Fibroblast of lung (primary cell): ENCODE data around the gene LDLRAD4. TPM values are rescaled to one million over a fixed set of nuclear protein-coding genes. Genes with fewer than 3 reads are reported as not detected.

ENCODE experiments used
- DNase-seq, 2 donors: peaks; one replicate each; pipeline versions ENCODE4 v3.0.0 to v3.0.0-alpha.2; 2010; ENCODE audit warnings: low read depth in 2 of 2
- H2AFZ ChIP-seq: 2 replicates; pipeline ENCODE4 v1.5.1; 2012; ENCODE audit warnings: low read length, control low read depth, inconsistent platforms
- H3K27ac ChIP-seq: 2 replicates; pipeline ENCODE4 v1.5.1; 2011; ENCODE audit warnings: low read length, control low read depth; ENCODE audit not compliant: insufficient read depth
- H3K27me3 ChIP-seq: 2 replicates; pipeline ENCODE4 v1.5.1; 2011; ENCODE audit warnings: mild to moderate bottlenecking, low read length; ENCODE audit not compliant: control insufficient read depth, insufficient read depth
- H3K36me3 ChIP-seq: 2 replicates; pipeline ENCODE4 v1.5.1; 2011; ENCODE audit warnings: low read length; ENCODE audit not compliant: control insufficient read depth, insufficient read depth
- H3K4me1 ChIP-seq: 2 replicates; pipeline ENCODE4 v1.5.1; 2011; ENCODE audit warnings: low read length; ENCODE audit not compliant: control insufficient read depth, insufficient read depth; ENCODE audit errors: extremely low read depth
- H3K4me2 ChIP-seq: 2 replicates; pipeline ENCODE4 v1.5.1; 2011; ENCODE audit warnings: low read length, control low read depth; ENCODE audit not compliant: insufficient read depth; ENCODE audit errors: extremely low read depth
- H3K4me3 ChIP-seq, 4 experiments: fragments of 200-600 bp in 1 of 4; sonication (generic) in 1 of 4; replicated peaks in 1 of 4; 2 replicates each; pipeline ENCODE4 v1.5.1; 2011 to 2016; ENCODE audit warnings: low read length in 4 of 4, low read depth in 3 of 4, mild to moderate bottlenecking in 3 of 4, control low read depth in 2 of 4, inconsistent platforms in 1 of 4, mixed read lengths in 1 of 4; ENCODE audit not compliant: insufficient read depth in 1 of 4; ENCODE audit errors: control extremely low read depth in 1 of 4
- H3K79me2 ChIP-seq: 2 replicates; pipeline ENCODE4 v1.5.1; 2012; ENCODE audit warnings: mild to moderate bottlenecking, low read length, inconsistent platforms; ENCODE audit not compliant: control insufficient read depth, insufficient read depth
- H3K9ac ChIP-seq: 2 replicates; pipeline ENCODE4 v1.5.1; 2011; ENCODE audit warnings: mild to moderate bottlenecking, low read length, control low read depth; ENCODE audit not compliant: insufficient read depth
- H3K9me3 ChIP-seq: 2 replicates; pipeline ENCODE4 v1.5.1; 2012; ENCODE audit warnings: low read depth, low read length; ENCODE audit not compliant: control insufficient read depth, insufficient read depth
- H4K20me1 ChIP-seq: 2 replicates; pipeline ENCODE4 v1.5.1; 2011; ENCODE audit warnings: low read length; ENCODE audit not compliant: control insufficient read depth, insufficient read depth; ENCODE audit errors: extremely low read depth
- EZH2 ChIP-seq: IDR thresholded peaks from 2 replicates; pipeline ENCODE4 v1.5.1; 2012; ENCODE audit warnings: low read length, control low read depth, mild to moderate bottlenecking; ENCODE audit errors: missing control alignments
- polyA plus RNA-seq, 2 donors: library from polyadenylated mRNA; depleted of rRNA in 1 of 2; stranded (reverse) in 1 of 2; unstranded in 1 of 2; fragments of >200 nt; gene quantifications; 2 replicates each; pipeline ENCODE4 v1.2.1, GENCODE V29; 2011 to 2012; ENCODE audit warnings: missing spikeins in 1 of 2
- total RNA-seq: library from RNA; depleted of rRNA; stranded (reverse); fragments of >200 nt; gene quantifications from 2 replicates; pipeline ENCODE4 v1.2.1, GENCODE V29; 2014
- TF ChIP-seq, protein P1 (sequence below), 2 donors: IDR thresholded peaks in 1 of 2; conservative IDR thresholded peaks in 1 of 2; 1 replicate in 1 of 2; 2 replicates in 1 of 2; pipeline ENCODE4 v1.5.1; 2011 to 2012; ENCODE audit warnings: low read length in 2 of 2, control low read depth in 1 of 2, inconsistent platforms in 1 of 2, low read depth in 1 of 2, mild to moderate bottlenecking in 1 of 2

Gene LDLRAD4
- total and polyA plus RNA-seq, 2 donors (not counting 1 experiment from before 2014, with no cell fraction given): not detected

GRCh38 chr18:13621446-13621849 is 402.9 kb downstream of the LDLRAD4 start:
- H3K9me3 ChIP-seq: no peaks in the 10 kb centered on the region
- no peak for DNase-seq
- no peaks in the 10 kb centered on the region for H3K79me2 ChIP-seq
- no peaks in the 10 kb centered on the region for H4K20me1 ChIP-seq
- H3K27me3 ChIP-seq: no peaks in the 10 kb centered on the region
- no peak overlapping the region for H2AFZ ChIP-seq
- no peak overlapping the region for H3K4me3 ChIP-seq
- no peaks in the 10 kb centered on the region for H3K4me1 ChIP-seq
- H3K27ac ChIP-seq: no peak overlapping the region
- no peak overlapping the region for H3K9ac ChIP-seq
- H3K36me3 ChIP-seq: no peaks in the 10 kb centered on the region
- TF ChIP-seq EZH2: no peak
- TF ChIP-seq, protein P1, sequence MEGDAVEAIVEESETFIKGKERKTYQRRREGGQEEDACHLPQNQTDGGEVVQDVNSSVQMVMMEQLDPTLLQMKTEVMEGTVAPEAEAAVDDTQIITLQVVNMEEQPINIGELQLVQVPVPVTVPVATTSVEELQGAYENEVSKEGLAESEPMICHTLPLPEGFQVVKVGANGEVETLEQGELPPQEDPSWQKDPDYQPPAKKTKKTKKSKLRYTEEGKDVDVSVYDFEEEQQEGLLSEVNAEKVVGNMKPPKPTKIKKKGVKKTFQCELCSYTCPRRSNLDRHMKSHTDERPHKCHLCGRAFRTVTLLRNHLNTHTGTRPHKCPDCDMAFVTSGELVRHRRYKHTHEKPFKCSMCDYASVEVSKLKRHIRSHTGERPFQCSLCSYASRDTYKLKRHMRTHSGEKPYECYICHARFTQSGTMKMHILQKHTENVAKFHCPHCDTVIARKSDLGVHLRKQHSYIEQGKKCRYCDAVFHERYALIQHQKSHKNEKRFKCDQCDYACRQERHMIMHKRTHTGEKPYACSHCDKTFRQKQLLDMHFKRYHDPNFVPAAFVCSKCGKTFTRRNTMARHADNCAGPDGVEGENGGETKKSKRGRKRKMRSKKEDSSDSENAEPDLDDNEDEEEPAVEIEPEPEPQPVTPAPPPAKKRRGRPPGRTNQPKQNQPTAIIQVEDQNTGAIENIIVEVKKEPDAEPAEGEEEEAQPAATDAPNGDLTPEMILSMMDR (conservative IDR thresholded peaks at IDR 0.05 in 1 of 2, IDR thresholded peaks at IDR 0.05 in 1 of 2; ENCODE audit: low read depth in 1 of 2, low read length in 2 of 2): no peak
- H3K4me2 ChIP-seq: no peak overlapping the region

GRCh38 chr18:13621886-13622619 is 403.5 kb downstream of the LDLRAD4 start:
- Histone ChIP-seq H3K27ac (no peak overlapping the region), H3K9me3 (no peaks in the 10 kb centered on the region), H3K9ac (no peak overlapping the region), H3K4me3 (no peak overlapping the region), H3K4me2 (no peak overlapping the region), H2AFZ (no peak overlapping the region), H3K4me1 (no peaks in the 10 kb centered on the region), H3K79me2 (no peaks in the 10 kb centered on the region), H4K20me1 (no peaks in the 10 kb centered on the region), H3K27me3 (no peaks in the 10 kb centered on the region), H3K36me3 (no peaks in the 10 kb centered on the region)
- DNase-seq: no peak
- no peak for TF ChIP-seq EZH2
- TF ChIP-seq, protein P1 (conservative IDR thresholded peaks at IDR 0.05 in 1 of 2, IDR thresholded peaks at IDR 0.05 in 1 of 2; ENCODE audit: low read depth in 1 of 2, low read length in 2 of 2): no peak

DNA sequence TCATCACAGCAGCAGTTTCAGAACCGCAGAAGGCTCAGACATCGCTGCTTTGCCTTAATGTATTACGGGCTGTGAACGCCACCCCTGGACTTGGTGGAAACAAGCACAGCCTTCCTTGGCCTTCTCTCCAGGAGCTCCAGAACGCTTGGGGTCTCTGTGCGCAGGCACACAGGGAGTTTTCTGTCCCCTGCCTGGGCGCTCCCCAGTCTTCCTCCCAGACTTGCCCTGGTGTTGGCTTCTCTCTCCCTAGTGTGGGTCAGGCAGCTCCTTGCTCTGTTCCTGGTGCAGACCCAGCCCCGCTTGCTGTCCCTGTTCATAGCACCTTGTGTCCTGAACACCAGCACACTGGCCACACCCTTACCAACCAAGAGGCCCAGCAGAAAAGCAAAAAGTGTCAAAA is 404.2 kb downstream of the LDLRAD4 start:
- no peak for DNase-seq

More for the DNA sequence above, 404.2 kb downstream of the LDLRAD4 start:
- no peaks in the 10 kb centered on the region for H3K27me3 ChIP-seq
- no peak overlapping the region for H3K4me2 ChIP-seq
- H3K36me3 ChIP-seq: no peaks in the 10 kb centered on the region
- no peak overlapping the region for H3K27ac ChIP-seq
- H3K79me2 ChIP-seq: no peaks in the 10 kb centered on the region
- no peaks in the 10 kb centered on the region for H3K4me1 ChIP-seq
- H3K4me3 ChIP-seq: no peak overlapping the region
- TF ChIP-seq, protein P1 (conservative IDR thresholded peaks at IDR 0.05 in 1 of 2, IDR thresholded peaks at IDR 0.05 in 1 of 2; ENCODE audit: low read depth in 1 of 2, low read length in 2 of 2): no peak
- TF ChIP-seq EZH2: no peak
- H3K9me3 ChIP-seq: no peaks in the 10 kb centered on the region
- no peak overlapping the region for H2AFZ ChIP-seq
- H3K9ac ChIP-seq: no peak overlapping the region
- no peaks in the 10 kb centered on the region for H4K20me1 ChIP-seq
